CD4-positive, alpha-beta T cell (primary cell): ENCODE results near the gene IL17C. TPM values are rescaled to one million over a fixed set of nuclear protein-coding genes. Genes with fewer than 3 reads are reported as not detected.

Experiments used
- ATAC-seq: fragments of 200-7000 bp; cut with Tn5 transposase; one replicate; pipeline ENCODE4 v1.10.0; 2022; ENCODE audit warnings: mild to moderate bottlenecking; ENCODE audit not compliant: poor library complexity
- CTCF ChIA-PET: fragments of 350-600 bp; sonication (Branson Sonifier 250); formaldehyde crosslinking; loops from one replicate; lab custom pipeline; 2021; ENCODE audit warnings: antibody characterized with exemption, inconsistent platforms; lab: Charles Lee
- POLR2A ChIA-PET: fragments of 350-600 bp; sonication (Branson Sonifier 250); formaldehyde crosslinking; loops from one replicate; lab custom pipeline; 2021; ENCODE audit warnings: antibody characterized with exemption, inconsistent platforms; lab: Charles Lee
- DNase-seq, 14 experiments: peaks; one replicate each; pipeline ENCODE4 v3.0.0-alpha.2; 2013 to 2020; ENCODE audit warnings: mixed read lengths in 2 of 14
- H3K27ac ChIP-seq, 2 donors: one replicate each; pipeline versions ENCODE4 v1.5.1 to v1.7.0; 2013; ENCODE audit warnings: low read length in 2 of 2, low read depth in 1 of 2, mild to moderate bottlenecking in 1 of 2
- H3K27me3 ChIP-seq, 2 experiments: 1 replicate in 1 of 2; 2 replicates in 1 of 2; pipeline versions ENCODE4 v1.6.1 to v1.7.0; 2013; ENCODE audit warnings: low read length in 2 of 2, control low read depth in 1 of 2, mild to moderate bottlenecking in 1 of 2, moderate library complexity in 1 of 2; ENCODE audit not compliant: insufficient read depth in 2 of 2, control insufficient read depth in 1 of 2
- H3K36me3 ChIP-seq: one replicate; pipeline ENCODE4 v1.6.1; 2013; ENCODE audit warnings: low read length, control low read depth; ENCODE audit not compliant: insufficient read depth
- H3K4me1 ChIP-seq: one replicate; pipeline ENCODE4 v1.6.1; 2013; ENCODE audit warnings: low read length, control low read depth; ENCODE audit not compliant: insufficient read depth
- H3K4me3 ChIP-seq: one replicate; pipeline ENCODE4 v1.5.1; 2013; ENCODE audit warnings: mild to moderate bottlenecking, low read length, moderate library complexity
- H3K9me3 ChIP-seq, 2 experiments: 1 replicate in 1 of 2; 2 replicates in 1 of 2; pipeline versions ENCODE4 v1.6.1 to v1.7.0; 2013; ENCODE audit warnings: low read length in 2 of 2, mild to moderate bottlenecking in 2 of 2, control low read depth in 1 of 2, moderate library complexity in 1 of 2; ENCODE audit not compliant: control insufficient read depth in 1 of 2, insufficient read depth in 1 of 2
- H3K27ac Mint-ChIP-seq: one replicate; pipeline ENCODE4 v1.8.0; 2020; ENCODE audit warnings: mixed read lengths
- H3K27me3 Mint-ChIP-seq: one replicate; pipeline ENCODE4 v1.8.0; 2021; ENCODE audit warnings: mixed read lengths
- H3K36me3 Mint-ChIP-seq: one replicate; pipeline ENCODE4 v1.8.0; 2021; ENCODE audit warnings: low read depth, mixed read lengths
- H3K4me1 Mint-ChIP-seq: one replicate; pipeline ENCODE4 v1.8.0; 2021; ENCODE audit warnings: low read depth, mixed read lengths
- H3K4me3 Mint-ChIP-seq: one replicate; pipeline ENCODE4 v1.8.0; 2020; ENCODE audit warnings: mild to moderate bottlenecking, mixed read lengths
- H3K9me3 Mint-ChIP-seq: one replicate; pipeline ENCODE4 v1.8.0; 2020; ENCODE audit warnings: mixed read lengths
- CTCF ChIP-seq: fragments of 200-600 bp; IDR thresholded peaks from one replicate; pipeline ENCODE4 v1.8.0; 2022; ENCODE audit warnings: antibody characterized with exemption, mild to moderate bottlenecking
- intact Hi-C, 2 experiments: fragments of 100-400 bp; cut with DNase I in 1 of 2; cut with micrococcal nuclease in 1 of 2; formaldehyde crosslinking; loops; one replicate each; pipeline versions ENCODE4 v1.15.1 to v1.9.0; 2023 to 2025; cut with DNase I, micrococcal nuclease
- total RNA-seq, 174 experiments: library from RNA in 2 of 174; stranded (reverse) in 2 of 174; gene quantifications; one replicate each; pipeline ENCODE4 v1.2.3 and lab custom pipeline; 2021 to 2026

Gene IL17C
- total RNA-seq, 2 experiments from 2014 or later = 0.77 TPM; not detected in 1

- H3K4me3 ChIP-seq = peak overlapping the region; percentile 63
- H3K36me3 Mint-ChIP-seq = peaks cover 31% of the 10 kb centered on the region
- intact Hi-C loops = loop anchor here in 1 of 2 experiments (2.0 to 10.0 kb wide), 3 partner anchors 13 to 69 kb away; no protein-coding TSS in a partner anchor
- peaks cover 28% of the 10 kb centered on the region for H3K4me1 Mint-ChIP-seq
- POLR2A ChIA-PET = interaction anchor here (0.6 to 3.4 kb wide), 6 partner anchors 8 to 67 kb away, joined by 3 to 15 read pairs (median 5); partner anchors contain the start of genes MVD and ZC3H18
- peak; percentile 57 for ATAC-seq
- H3K36me3 ChIP-seq = peaks cover 25% of the 10 kb centered on the region
- TF ChIP-seq CTCF = no peak
- peaks cover 57% of the 10 kb centered on the region for H3K4me1 ChIP-seq
- peaks cover under 1 to 7% of the 10 kb centered on the region in 2 experiments for H3K27me3 ChIP-seq
- H3K4me3 Mint-ChIP-seq = peak overlapping the region; percentile 80
- H3K27me3 Mint-ChIP-seq = peaks cover 17% of the 10 kb centered on the region
- CTCF ChIA-PET = interaction anchor here (1.4 kb wide), 1 partner anchor 14 kb away, joined by 8 read pairs; no protein-coding TSS in a partner anchor
- no peaks in the 10 kb centered on the region for H3K9me3 Mint-ChIP-seq
- peak overlapping the region; percentile 58 for H3K27ac Mint-ChIP-seq
- DNase-seq = peak in 11 of 14 experiments; percentile 23 to 81 (median 45)
- peaks cover 0 to 15% of the 10 kb centered on the region in 2 experiments for H3K9me3 ChIP-seq
- peak overlapping the region; percentile 27 to 49 for H3K27ac ChIP-seq
Observed at GRCh38 chr16:88633684-88634140, 4.7 kb upstream of the IL17C start.

DNA sequence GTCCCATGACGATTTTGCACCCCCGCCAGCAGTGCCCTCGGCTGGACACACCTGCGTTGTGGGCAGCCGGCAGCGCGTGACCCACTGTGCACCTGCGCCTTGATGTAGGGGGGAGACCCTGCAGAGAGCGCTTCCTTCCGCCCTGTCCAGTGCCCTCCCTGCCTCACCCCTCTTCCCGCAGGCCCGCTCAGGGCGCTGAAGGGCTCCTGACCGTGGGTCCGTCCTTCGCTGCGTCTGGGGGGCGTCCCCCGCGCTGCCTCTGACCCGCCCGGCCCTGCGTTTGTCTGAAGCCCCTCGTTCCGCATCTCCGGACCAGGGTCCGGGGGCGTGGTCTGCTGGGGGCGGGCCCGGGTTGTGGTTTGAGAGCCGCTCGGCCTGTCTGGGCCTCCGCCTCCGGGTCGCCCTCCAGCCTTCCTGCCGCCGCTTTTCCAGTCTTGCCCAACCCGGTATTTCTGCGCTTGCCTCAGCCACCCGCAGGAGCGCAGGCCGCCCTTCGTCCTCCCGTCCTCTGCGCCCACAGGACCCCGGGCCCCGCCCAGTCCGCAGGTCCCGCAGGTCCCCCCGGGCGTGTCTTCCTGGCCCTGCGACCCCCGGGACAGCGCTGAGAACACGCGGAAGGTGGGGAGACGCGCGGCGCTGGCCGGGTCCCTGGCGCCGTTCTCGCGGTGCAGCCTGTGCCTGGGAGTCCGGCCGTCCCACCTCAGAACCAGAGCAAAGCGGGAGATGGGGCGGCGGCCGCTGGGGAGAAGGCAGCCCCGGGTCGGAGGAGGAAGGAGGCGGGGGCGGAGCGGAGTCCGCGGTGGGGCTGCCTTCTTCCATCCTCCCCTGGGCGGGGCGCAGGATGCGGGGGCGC lies 4.0 kb upstream of the IL17C start:
- peak; percentile 45 for ATAC-seq
- Histone ChIP-seq H3K27me3 (peaks cover 7 to 14% of the 10 kb centered on the region in 2 experiments), H3K9me3 (peaks cover 0 to 22% of the 10 kb centered on the region in 2 experiments), H3K4me3 (peak overlapping the region; percentile 63), H3K27ac (peak overlapping the region; percentile 35 to 49), H3K36me3 (peaks cover 25% of the 10 kb centered on the region), H3K4me1 (peaks cover 64% of the 10 kb centered on the region)
- H3K27ac Mint-ChIP-seq = peak overlapping the region; percentile 58
- H3K4me1 Mint-ChIP-seq = peaks cover 28% of the 10 kb centered on the region
- peaks cover 18% of the 10 kb centered on the region for H3K27me3 Mint-ChIP-seq
- peaks cover 25% of the 10 kb centered on the region for H3K36me3 Mint-ChIP-seq
- ChIA-PET POLR2A (interaction anchor here (1.0 to 3.4 kb wide), 3 partner anchors 14 to 64 kb away, joined by 3 to 15 read pairs (median 8); partner anchors contain the start of genes MVD and ZC3H18), CTCF (interaction anchor here (1.4 kb wide), 1 partner anchor 14 kb away, joined by 8 read pairs; no protein-coding TSS in a partner anchor)
- DNase-seq = peak in 11 of 14 experiments; percentile 33 to 79 (median 55)
- no peaks in the 10 kb centered on the region for H3K9me3 Mint-ChIP-seq
- TF ChIP-seq CTCF = no peak
- intact Hi-C loops = loop anchor here in 1 of 2 experiments (2.0 to 10.0 kb wide), 3 partner anchors 14 to 68 kb away; no protein-coding TSS in a partner anchor
- H3K4me3 Mint-ChIP-seq = peak overlapping the region; percentile 80

DNA sequence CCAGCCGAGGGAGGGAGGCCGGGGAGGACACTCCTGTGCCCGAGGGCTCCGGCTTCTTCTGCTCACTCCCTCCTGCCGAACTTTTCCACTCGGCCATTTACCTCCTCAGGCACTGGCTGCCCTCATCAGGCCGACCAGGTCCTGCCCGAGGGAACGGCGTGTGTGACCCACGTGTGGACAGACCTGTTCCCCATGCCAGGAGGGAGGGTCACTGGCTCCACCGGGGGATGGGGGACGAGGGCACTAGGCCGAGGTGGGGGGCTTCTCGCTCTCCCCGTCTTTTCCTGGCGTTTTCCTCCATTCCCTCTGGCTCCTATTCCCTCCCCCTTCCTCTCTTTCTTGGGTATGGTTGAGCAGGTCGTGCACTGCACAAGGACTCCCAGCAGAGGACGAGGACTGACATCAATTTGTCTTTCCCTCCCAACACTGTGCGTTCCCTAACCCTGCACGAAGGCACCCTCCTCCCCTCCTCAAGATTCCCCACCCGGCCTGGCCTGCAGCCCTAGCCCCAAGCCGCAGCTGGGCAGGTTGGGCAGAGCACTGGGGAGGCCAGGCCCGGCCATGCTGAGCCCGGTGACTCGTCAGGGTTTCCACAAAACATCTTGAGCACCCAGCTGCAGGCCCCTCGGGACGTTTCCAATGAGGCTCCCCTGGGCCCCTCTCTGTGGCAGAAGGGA lies 3.2 kb upstream of the IL17C start:
- no peaks in the 10 kb centered on the region for H3K9me3 Mint-ChIP-seq
- H3K4me3 Mint-ChIP-seq = peak overlapping the region; percentile 75
- CTCF ChIA-PET = no interaction called here
- no peak for DNase-seq
- H3K4me1 ChIP-seq = peaks cover 71% of the 10 kb centered on the region
- H3K9me3 ChIP-seq = peaks cover 0 to 22% of the 10 kb centered on the region in 2 experiments
- peak overlapping the region; percentile 63 for H3K4me3 ChIP-seq
- peaks cover 21% of the 10 kb centered on the region for H3K27me3 Mint-ChIP-seq
- ATAC-seq = no peak
- peaks cover 31% of the 10 kb centered on the region for H3K4me1 Mint-ChIP-seq
- H3K27me3 ChIP-seq = peaks cover 13 to 19% of the 10 kb centered on the region in 2 experiments
- TF ChIP-seq CTCF = no peak
- H3K27ac ChIP-seq = no peak overlapping the region
- POLR2A ChIA-PET = interaction anchor here (1.9 kb wide), 1 partner anchor 66 kb away, joined by 7 read pairs; no protein-coding TSS in a partner anchor
- peaks cover 17% of the 10 kb centered on the region for H3K36me3 ChIP-seq
- peaks cover 20% of the 10 kb centered on the region for H3K36me3 Mint-ChIP-seq
- peak overlapping the region; percentile 36 for H3K27ac Mint-ChIP-seq
- intact Hi-C loops = loop anchor here (2.0 to 10.0 kb wide), 4 partner anchors 14 to 67 kb away; no protein-coding TSS in a partner anchor
